ENCODE data around the gene TMEM37. TPM values are rescaled to one million over a fixed set of nuclear protein-coding genes. Genes with fewer than 3 reads are reported as not detected.
A peak's percentile ranks its signal among the peaks of the same experiment; 100 is the strongest.

The TMEM37 gene
- total RNA-seq, 6 experiments from 2014 or later = not detected

DNA sequence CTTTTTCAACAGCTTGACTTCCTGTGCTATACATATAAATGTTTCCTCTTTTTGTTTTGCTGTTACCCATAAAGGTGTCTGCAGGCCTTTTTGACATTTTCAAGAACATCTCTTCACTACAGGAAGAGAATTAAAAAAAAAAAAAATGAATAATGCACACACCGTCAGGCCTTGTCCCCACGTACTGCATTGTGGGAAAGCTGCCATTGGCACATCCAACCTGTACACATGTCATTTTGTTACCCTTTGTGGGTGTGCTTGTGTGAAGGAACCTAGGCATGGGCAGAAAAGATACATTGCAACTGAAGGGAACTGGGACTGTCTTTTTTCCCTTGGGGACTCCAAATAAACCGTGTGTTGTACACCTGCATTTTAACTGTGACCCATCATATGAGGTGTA lies 16.8 kb upstream of the TMEM37 start:
- Mint-ChIP-seq H3K27me3 (ENCODE audit: insufficient read depth) (peaks cover 10% of the 10 kb centered on the region; the same call in 1 of the 2 replicates), H3K4me3 (no peak overlapping the region), H3K36me3 (ENCODE audit: low read depth) (no peaks in the 10 kb centered on the region), H3K27ac (no peak overlapping the region), H3K4me1 (ENCODE audit: low read depth) (no peaks in the 10 kb centered on the region), H3K9me3 (no peaks in the 10 kb centered on the region)
- TF ChIP-seq, protein P1, sequence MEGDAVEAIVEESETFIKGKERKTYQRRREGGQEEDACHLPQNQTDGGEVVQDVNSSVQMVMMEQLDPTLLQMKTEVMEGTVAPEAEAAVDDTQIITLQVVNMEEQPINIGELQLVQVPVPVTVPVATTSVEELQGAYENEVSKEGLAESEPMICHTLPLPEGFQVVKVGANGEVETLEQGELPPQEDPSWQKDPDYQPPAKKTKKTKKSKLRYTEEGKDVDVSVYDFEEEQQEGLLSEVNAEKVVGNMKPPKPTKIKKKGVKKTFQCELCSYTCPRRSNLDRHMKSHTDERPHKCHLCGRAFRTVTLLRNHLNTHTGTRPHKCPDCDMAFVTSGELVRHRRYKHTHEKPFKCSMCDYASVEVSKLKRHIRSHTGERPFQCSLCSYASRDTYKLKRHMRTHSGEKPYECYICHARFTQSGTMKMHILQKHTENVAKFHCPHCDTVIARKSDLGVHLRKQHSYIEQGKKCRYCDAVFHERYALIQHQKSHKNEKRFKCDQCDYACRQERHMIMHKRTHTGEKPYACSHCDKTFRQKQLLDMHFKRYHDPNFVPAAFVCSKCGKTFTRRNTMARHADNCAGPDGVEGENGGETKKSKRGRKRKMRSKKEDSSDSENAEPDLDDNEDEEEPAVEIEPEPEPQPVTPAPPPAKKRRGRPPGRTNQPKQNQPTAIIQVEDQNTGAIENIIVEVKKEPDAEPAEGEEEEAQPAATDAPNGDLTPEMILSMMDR (IDR thresholded peaks at IDR 0.05) = no peak
- DNase-seq = no peak

DNA sequence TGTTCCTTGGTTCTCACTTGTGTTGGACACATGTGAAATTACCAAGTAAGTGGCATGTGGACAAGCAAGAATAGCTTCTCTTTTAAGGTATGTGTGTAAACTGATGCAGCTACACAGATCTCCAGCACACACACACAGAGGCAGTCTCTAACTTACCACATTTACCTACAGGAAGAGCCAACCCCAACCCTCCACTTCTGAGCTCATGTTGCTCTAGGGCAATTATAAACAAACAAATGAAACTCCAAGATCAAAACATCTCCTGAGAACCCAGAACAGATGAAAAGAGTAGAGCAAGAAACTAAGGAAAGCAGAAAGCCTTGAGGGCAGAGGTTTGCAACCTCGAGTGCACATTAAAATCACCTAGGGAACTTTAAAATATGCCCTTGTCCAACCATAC lies 16.0 kb upstream of the TMEM37 start:
- Mint-ChIP-seq H3K4me1 (ENCODE audit: low read depth) (no peaks in the 10 kb centered on the region), H3K9me3 (no peaks in the 10 kb centered on the region), H3K27me3 (ENCODE audit: insufficient read depth) (peaks cover 10% of the 10 kb centered on the region; the same call in 1 of the 2 replicates), H3K36me3 (ENCODE audit: low read depth) (no peaks in the 10 kb centered on the region), H3K4me3 (no peak overlapping the region), H3K27ac (no peak overlapping the region)
- no peak for DNase-seq
- TF ChIP-seq, protein P1 (IDR thresholded peaks at IDR 0.05) = no peak

DNA sequence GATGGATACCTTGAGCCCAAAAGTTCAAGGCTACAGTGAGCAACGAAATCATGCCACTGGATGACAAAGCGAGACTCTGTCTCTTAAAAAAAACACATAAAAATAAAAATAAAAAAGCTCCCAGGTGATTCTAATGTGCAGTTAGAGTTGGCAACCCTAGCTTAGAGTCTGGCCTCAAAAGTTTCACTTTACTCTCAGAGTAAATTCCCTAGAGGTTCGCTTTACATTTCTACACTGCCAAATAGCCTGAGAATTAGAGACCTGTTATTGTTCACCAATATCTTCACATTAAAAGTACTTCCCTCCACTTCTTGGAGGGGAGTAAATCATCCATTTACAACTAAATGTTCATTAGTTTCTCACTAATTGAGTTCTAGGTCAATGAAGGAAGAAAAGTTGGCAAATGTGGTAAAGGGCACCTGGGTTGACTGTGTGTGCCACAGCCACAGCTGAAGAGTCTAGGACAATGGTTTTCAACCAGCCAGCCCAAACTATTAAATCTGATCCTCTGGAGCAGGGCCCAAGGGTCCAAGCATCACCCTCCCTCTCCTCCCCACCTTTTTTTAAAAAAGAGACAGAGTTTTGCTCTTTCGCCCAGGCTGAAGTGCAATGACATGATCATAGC lies 15.2 kb upstream of the TMEM37 start:
- no peak for DNase-seq
- Mint-ChIP-seq H3K9me3 (peaks cover 4% of the 10 kb centered on the region), H3K27me3 (ENCODE audit: insufficient read depth) (peaks cover 10% of the 10 kb centered on the region; the same call in 1 of the 2 replicates), H3K4me3 (no peak overlapping the region), H3K36me3 (ENCODE audit: low read depth) (no peaks in the 10 kb centered on the region), H3K27ac (no peak overlapping the region), H3K4me1 (ENCODE audit: low read depth) (no peaks in the 10 kb centered on the region)
- TF ChIP-seq, protein P1 (IDR thresholded peaks at IDR 0.05) = no peak

DNA sequence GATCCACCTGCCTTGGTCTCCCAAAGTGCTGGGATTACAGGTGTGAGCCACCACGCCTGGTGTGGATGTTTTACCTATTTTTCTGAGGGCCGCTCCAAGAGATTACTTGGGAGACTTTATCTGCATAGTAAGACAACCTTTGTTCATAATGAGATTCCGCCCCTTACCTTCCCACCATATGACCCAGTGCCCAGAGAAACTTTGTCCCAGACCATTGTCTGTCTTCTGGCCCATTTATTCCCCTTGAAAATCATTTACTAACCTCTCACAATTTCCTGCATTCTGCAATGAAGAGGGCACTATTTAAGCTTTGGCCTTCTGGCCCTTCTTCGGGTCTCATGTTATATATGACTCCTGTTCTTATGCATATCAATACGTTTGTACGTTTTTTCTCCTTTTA lies 13.7 kb upstream of the TMEM37 start:
- TF ChIP-seq, protein P1 (IDR thresholded peaks at IDR 0.05) = no peak
- no peaks in the 10 kb centered on the region for H3K4me1 Mint-ChIP-seq (ENCODE audit: low read depth)
- no peaks in the 10 kb centered on the region for H3K36me3 Mint-ChIP-seq (ENCODE audit: low read depth)
- H3K9me3 Mint-ChIP-seq = peaks cover 8% of the 10 kb centered on the region
- DNase-seq = no peak
- no peak overlapping the region for H3K27ac Mint-ChIP-seq
- H3K4me3 Mint-ChIP-seq = no peak overlapping the region
- H3K27me3 Mint-ChIP-seq (ENCODE audit: insufficient read depth) = peaks cover 18% of the 10 kb centered on the region; the same call in 1 of the 2 replicates

DNA sequence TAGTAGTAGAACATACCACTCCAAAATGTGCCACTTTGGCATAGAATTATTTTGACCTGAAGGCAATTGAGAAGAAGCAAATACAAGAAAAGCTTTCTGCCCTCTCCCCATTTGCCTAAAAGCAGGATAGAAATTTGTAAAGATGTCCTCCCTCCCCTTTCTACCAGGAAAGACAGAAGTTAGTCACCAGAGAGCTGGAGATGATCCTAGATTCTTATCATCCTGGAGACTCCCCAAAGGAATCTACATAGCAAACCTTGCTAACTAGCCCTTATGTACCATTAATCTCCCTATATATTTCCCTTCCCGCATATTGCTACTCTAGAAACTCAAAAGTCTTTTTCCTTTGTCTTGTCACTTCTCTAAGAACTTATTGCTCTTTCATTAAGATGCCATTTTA lies 12.6 kb upstream of the TMEM37 start:
- peak; percentile 42 for DNase-seq
- Mint-ChIP-seq H3K36me3 (ENCODE audit: low read depth) (no peaks in the 10 kb centered on the region), H3K4me1 (ENCODE audit: low read depth) (no peaks in the 10 kb centered on the region), H3K4me3 (no peak overlapping the region), H3K27me3 (ENCODE audit: insufficient read depth) (peaks cover 18% of the 10 kb centered on the region), H3K27ac (no peak overlapping the region), H3K9me3 (peaks cover 8% of the 10 kb centered on the region)
- TF ChIP-seq, protein P1 (IDR thresholded peaks at IDR 0.05) = no peak
